Keratinocyte (primary cell): ENCODE results near the gene FLVCR2. TPM values are rescaled to one million over a fixed set of nuclear protein-coding genes. Genes with fewer than 3 reads are reported as not detected.

ENCODE experiments used
- DNase-seq: peaks from one replicate; pipeline ENCODE4 v3.0.0-alpha.2; 2011; ENCODE audit warnings: low read depth, missing footprints, low spot score
- FAIRE-seq: peaks from 2 replicates; lab custom pipeline; 2011; peaks lifted over from hg19 to GRCh38; lab: Jason Lieb, UNC
- H2AFZ ChIP-seq: 2 replicates; pipeline ENCODE4 v1.6.0; 2012; ENCODE audit warnings: low read length, control low read depth, inconsistent platforms; ENCODE audit not compliant: control insufficient read depth
- H3K27ac ChIP-seq: 2 replicates; pipeline ENCODE4 v1.5.1; 2011; ENCODE audit warnings: low read length; ENCODE audit not compliant: control insufficient read depth, insufficient read depth
- H3K27me3 ChIP-seq: 3 replicates; pipeline ENCODE4 v1.6.0; 2011; ENCODE audit warnings: low read length; ENCODE audit not compliant: control insufficient read depth, insufficient read depth; ENCODE audit errors: extremely low read depth
- H3K36me3 ChIP-seq, 2 experiments: 2 replicates in 1 of 2; 3 replicates in 1 of 2; pipeline ENCODE4 v1.5.1; 2011; ENCODE audit warnings: low read length in 2 of 2, mild to moderate bottlenecking in 1 of 2; ENCODE audit not compliant: control insufficient read depth in 2 of 2, insufficient read depth in 2 of 2; ENCODE audit errors: extremely low read depth in 1 of 2
- H3K4me1 ChIP-seq: 3 replicates; pipeline ENCODE4 v1.5.1; 2011; ENCODE audit warnings: low read length; ENCODE audit not compliant: control insufficient read depth, insufficient read depth; ENCODE audit errors: extremely low read depth
- H3K4me2 ChIP-seq: 3 replicates; pipeline ENCODE4 v1.6.0; 2011; ENCODE audit warnings: low read depth, low read length; ENCODE audit not compliant: control insufficient read depth, insufficient read depth; ENCODE audit errors: extremely low read depth
- H3K4me3 ChIP-seq, 3 experiments: fragments of 200-600 bp in 1 of 3; sonication (generic) in 1 of 3; 2 replicates in 2 of 3; 3 replicates in 1 of 3; pipeline ENCODE4 v1.5.1; 2011 to 2016; ENCODE audit warnings: low read length in 3 of 3, mild to moderate bottlenecking in 3 of 3, control low read depth in 2 of 3, inconsistent platforms in 1 of 3, low read depth in 1 of 3, mixed read lengths in 1 of 3, mixed run types in 1 of 3, moderate library complexity in 1 of 3; ENCODE audit not compliant: control insufficient read depth in 2 of 3, insufficient read depth in 2 of 3; ENCODE audit errors: extremely low read depth in 1 of 3
- H3K79me2 ChIP-seq: 2 replicates; pipeline ENCODE4 v1.6.0; 2012; ENCODE audit warnings: low read length; ENCODE audit not compliant: control insufficient read depth, insufficient read depth
- H3K9ac ChIP-seq: 3 replicates; pipeline ENCODE4 v1.6.0; 2011; ENCODE audit warnings: low read length; ENCODE audit not compliant: control insufficient read depth, insufficient read depth; ENCODE audit errors: extremely low read depth
- H3K9me1 ChIP-seq: 3 replicates; pipeline ENCODE4 v1.6.0; 2011; ENCODE audit warnings: low read length; ENCODE audit not compliant: control insufficient read depth, insufficient read depth; ENCODE audit errors: extremely low read depth
- H3K9me3 ChIP-seq: 2 replicates; pipeline ENCODE4 v1.5.1; 2012; ENCODE audit warnings: low read depth, low read length; ENCODE audit not compliant: control insufficient read depth
- H4K20me1 ChIP-seq: 3 replicates; pipeline ENCODE4 v1.6.0; 2011; ENCODE audit warnings: low read length; ENCODE audit not compliant: control insufficient read depth, insufficient read depth; ENCODE audit errors: extremely low read depth
- EZH2 ChIP-seq: IDR thresholded peaks from one replicate; pipeline ENCODE4 v1.6.1; 2012; ENCODE audit warnings: inconsistent platforms, mild to moderate bottlenecking, low read length, moderate library complexity
- dilution Hi-C: fragments of 300-500 bp; cut with MboI; formaldehyde crosslinking; loops from one replicate; pipeline ENCODE4 v1.7.0; 2020; ENCODE audit warnings: low sequenced_read_pairs; ENCODE audit not compliant: extremely low pct_ligation_motif_present
- polyA plus RNA-seq, 5 experiments: library from polyadenylated mRNA; depleted of rRNA in 3 of 5; stranded (reverse) in 3 of 5; stranded (forward) in 1 of 5; unstranded in 1 of 5; fragments of >200 nt; gene quantifications; 1 replicate in 1 of 5; 2 replicates in 3 of 5; 3 replicates in 1 of 5; pipeline versions ENCODE4 v1.2.1 to v1.2.3, GENCODE V29; 2011 to 2012; ENCODE audit warnings: missing spikeins in 2 of 5, low read depth in 1 of 5, low replicate concordance in 1 of 5
- TF ChIP-seq, protein P1 (sequence below), 3 experiments: IDR thresholded peaks in 1 of 3; conservative IDR thresholded peaks in 1 of 3; optimal IDR thresholded peaks in 1 of 3; 2 replicates in 2 of 3; 3 replicates in 1 of 3; pipeline versions ENCODE3 to v1.5.1; 2011; ENCODE audit warnings: low read length in 3 of 3, mild to moderate bottlenecking in 3 of 3, moderate library complexity in 2 of 3, control low read depth in 1 of 3, inconsistent platforms in 1 of 3; ENCODE audit not compliant: insufficient read depth in 2 of 3; ENCODE audit errors: extremely low read depth in 1 of 3

The FLVCR2 gene
- polyA plus RNA-seq, 1 donor (not counting 4 experiments of a cell fraction or from before 2014, with no cell fraction given), result 0.45 TPM

DNA sequence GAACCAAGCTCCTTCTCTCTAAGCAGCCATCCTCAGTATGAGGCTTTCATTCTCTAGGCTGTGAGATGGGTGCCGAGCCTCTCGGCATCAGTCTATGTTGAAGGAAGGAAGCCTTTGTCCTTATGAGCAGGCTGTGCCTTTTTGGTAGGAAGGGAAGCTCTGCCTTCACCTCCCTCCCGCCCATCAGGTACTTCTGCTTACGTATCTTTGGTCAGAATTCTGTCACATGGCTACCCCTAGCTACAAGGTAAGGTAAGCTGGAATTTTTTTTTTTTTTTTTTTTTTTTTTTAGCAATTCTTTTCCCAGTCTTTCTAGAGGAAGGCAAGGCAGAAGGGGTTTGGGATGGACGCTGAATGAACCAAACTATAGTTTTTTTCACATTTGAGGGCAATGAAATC is 39.3 kb upstream of the FLVCR2 start:
- Histone ChIP-seq H3K4me1 (no peaks in the 10 kb centered on the region), H3K4me3 (no peak overlapping the region), H3K4me2 (no peak overlapping the region), H3K9me1 (no peaks in the 10 kb centered on the region), H3K9me3 (no peaks in the 10 kb centered on the region), H3K9ac (no peak overlapping the region), H2AFZ (no peak overlapping the region), H3K79me2 (no peaks in the 10 kb centered on the region), H3K36me3 (no peaks in the 10 kb centered on the region), H3K27ac (no peak overlapping the region), H3K27me3 (peaks cover 7% of the 10 kb centered on the region), H4K20me1 (no peaks in the 10 kb centered on the region)
- dilution Hi-C loops, result no loop called here
- TF ChIP-seq, protein P1, sequence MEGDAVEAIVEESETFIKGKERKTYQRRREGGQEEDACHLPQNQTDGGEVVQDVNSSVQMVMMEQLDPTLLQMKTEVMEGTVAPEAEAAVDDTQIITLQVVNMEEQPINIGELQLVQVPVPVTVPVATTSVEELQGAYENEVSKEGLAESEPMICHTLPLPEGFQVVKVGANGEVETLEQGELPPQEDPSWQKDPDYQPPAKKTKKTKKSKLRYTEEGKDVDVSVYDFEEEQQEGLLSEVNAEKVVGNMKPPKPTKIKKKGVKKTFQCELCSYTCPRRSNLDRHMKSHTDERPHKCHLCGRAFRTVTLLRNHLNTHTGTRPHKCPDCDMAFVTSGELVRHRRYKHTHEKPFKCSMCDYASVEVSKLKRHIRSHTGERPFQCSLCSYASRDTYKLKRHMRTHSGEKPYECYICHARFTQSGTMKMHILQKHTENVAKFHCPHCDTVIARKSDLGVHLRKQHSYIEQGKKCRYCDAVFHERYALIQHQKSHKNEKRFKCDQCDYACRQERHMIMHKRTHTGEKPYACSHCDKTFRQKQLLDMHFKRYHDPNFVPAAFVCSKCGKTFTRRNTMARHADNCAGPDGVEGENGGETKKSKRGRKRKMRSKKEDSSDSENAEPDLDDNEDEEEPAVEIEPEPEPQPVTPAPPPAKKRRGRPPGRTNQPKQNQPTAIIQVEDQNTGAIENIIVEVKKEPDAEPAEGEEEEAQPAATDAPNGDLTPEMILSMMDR (optimal IDR thresholded peaks at IDR 0.05 in 1 of 3, IDR thresholded peaks at IDR 0.05 in 1 of 3, conservative IDR thresholded peaks at IDR 0.05 in 1 of 3; ENCODE audit: extremely low read depth in 1 of 3, insufficient read depth in 2 of 3, low read length in 3 of 3), result no peak
- TF ChIP-seq EZH2, result no peak
- no peak for DNase-seq
- FAIRE-seq, result no peak

DNA sequence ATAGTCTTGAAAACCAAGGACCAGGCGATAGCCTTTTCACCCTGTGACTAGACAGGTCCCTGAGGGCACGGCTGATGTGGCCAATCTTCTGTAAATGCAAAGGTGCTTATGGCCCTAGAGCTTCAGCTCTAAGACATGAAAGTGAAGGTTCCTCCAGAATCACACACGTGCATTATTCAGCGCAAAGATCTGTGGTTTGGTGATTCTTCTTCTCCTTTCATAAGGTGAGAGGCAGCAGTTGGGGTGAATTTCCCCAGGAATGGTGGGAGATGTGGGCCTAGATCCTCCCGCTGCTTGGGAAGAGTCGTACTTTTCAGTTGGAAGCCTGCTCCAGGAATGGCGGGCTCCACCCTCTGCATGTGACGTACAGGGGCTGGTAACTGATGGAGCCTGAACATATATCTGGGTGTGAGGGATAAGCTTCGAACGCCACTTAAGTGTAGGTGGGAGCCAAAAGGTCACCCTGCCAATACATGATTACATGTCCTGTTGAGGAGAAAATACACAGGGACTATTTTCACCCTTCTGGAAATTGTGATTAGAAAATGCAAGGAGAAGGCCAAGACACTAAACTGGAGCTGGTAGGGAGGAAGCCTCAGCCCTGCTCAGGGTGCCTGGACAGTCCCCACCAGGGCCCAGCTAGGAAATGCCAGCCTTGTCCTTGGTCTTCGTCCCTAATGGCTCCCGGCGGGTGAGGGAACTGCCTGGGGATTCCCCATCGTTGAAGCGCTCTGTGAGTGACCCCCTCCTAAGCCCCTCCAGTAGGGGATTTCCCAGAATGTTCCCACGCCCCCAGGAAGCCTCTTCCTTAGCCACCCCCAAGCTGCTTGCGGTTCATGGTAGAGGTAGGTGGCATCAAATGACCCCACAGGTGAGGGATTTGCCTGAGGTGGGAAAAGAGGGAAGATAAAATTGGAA is 38.6 kb upstream of the FLVCR2 start:
- Histone ChIP-seq H3K4me3 (no peak overlapping the region), H4K20me1 (no peaks in the 10 kb centered on the region), H3K4me1 (no peaks in the 10 kb centered on the region), H3K27ac (no peak overlapping the region), H3K9me1 (no peaks in the 10 kb centered on the region), H3K79me2 (no peaks in the 10 kb centered on the region), H3K9me3 (no peaks in the 10 kb centered on the region), H3K4me2 (no peak overlapping the region), H3K36me3 (no peaks in the 10 kb centered on the region), H2AFZ (no peak overlapping the region), H3K9ac (no peak overlapping the region), H3K27me3 (peaks cover 7% of the 10 kb centered on the region)
- dilution Hi-C loops, result no loop called here
- TF ChIP-seq, protein P1 (optimal IDR thresholded peaks at IDR 0.05 in 1 of 3, IDR thresholded peaks at IDR 0.05 in 1 of 3, conservative IDR thresholded peaks at IDR 0.05 in 1 of 3; ENCODE audit: extremely low read depth in 1 of 3, insufficient read depth in 2 of 3, low read length in 3 of 3), result no peak
- TF ChIP-seq EZH2, result no peak
- FAIRE-seq, result no peak
- no peak for DNase-seq
